ENCODE measurements around the gene SULF2. TPM values are rescaled to one million over a fixed set of nuclear protein-coding genes. Genes with fewer than 3 reads are reported as not detected.

SULF2 gene
- total RNA-seq, 1 experiment from 2014 or later, result 495 TPM

GRCh38 chr20:47740862-47741184, 44.5 kb downstream of the SULF2 start:
- Histone ChIP-seq H3K4me1 (replicated peaks; ENCODE audit: insufficient read depth) (no peaks in the 10 kb centered on the region), H3K79me2 (ENCODE audit: low read depth) (peaks cover 97% of the 10 kb centered on the region), H3K9me3 (ENCODE audit: insufficient read depth, low read depth) (no peaks in the 10 kb centered on the region), H3K36me3 (ENCODE audit: low read depth) (peaks cover 46% of the 10 kb centered on the region), H3K27me3 (ENCODE audit: insufficient read depth, low read depth) (no peaks in the 10 kb centered on the region), H3K4me2 (no peak overlapping the region), H3F3A (ENCODE audit: insufficient read depth, low read depth) (peaks cover 80% of the 10 kb centered on the region), H2AFZ (no peak overlapping the region), H3K27ac (no peak overlapping the region), H4K20me1 (ENCODE audit: insufficient read depth) (peaks cover 96% of the 10 kb centered on the region), H3K4me3 (no peak overlapping the region), H3K9me2 (ENCODE audit: insufficient read depth) (no peaks in the 10 kb centered on the region)
- CTCF ChIA-PET, result no interaction called here
- no TSS peak for BruUV-seq (replicated peaks)
- TF ChIP-seq CTCF (conservative IDR thresholded peaks at IDR 0.05) (no peak), EZH2 (IDR thresholded peaks at IDR 0.05; ENCODE audit: low read depth) (no peak)
- no peak for DNase-seq
- POLR2A ChIA-PET (ENCODE audit: unreplicated experiment), result no interaction called here
- intact Hi-C loops (cut with micrococcal nuclease; ENCODE audit: unreplicated experiment), result no loop called here

- intact Hi-C loops (cut with micrococcal nuclease; ENCODE audit: unreplicated experiment), result no loop called here
- CTCF ChIA-PET, result no interaction called here
These were observed 45.0 kb downstream of the SULF2 start for GRCh38 chr20:47740121-47740861.

GRCh38 chr20:47737923-47738322, 47.4 kb downstream of the SULF2 start:
- Histone ChIP-seq H2AFZ (no peak overlapping the region), H3K9me3 (ENCODE audit: insufficient read depth, low read depth) (no peaks in the 10 kb centered on the region), H3F3A (ENCODE audit: insufficient read depth, low read depth) (peaks cover 92% of the 10 kb centered on the region), H3K4me1 (replicated peaks; ENCODE audit: insufficient read depth) (no peaks in the 10 kb centered on the region), H4K20me1 (ENCODE audit: insufficient read depth) (peaks cover 99% of the 10 kb centered on the region), H3K79me2 (ENCODE audit: low read depth) (peaks cover 98% of the 10 kb centered on the region), H3K27me3 (ENCODE audit: insufficient read depth, low read depth) (no peaks in the 10 kb centered on the region), H3K9me2 (ENCODE audit: insufficient read depth) (no peaks in the 10 kb centered on the region), H3K4me3 (no peak overlapping the region), H3K4me2 (no peak overlapping the region), H3K36me3 (ENCODE audit: low read depth) (peaks cover 67% of the 10 kb centered on the region), H3K27ac (no peak overlapping the region)
- TF ChIP-seq EZH2 (IDR thresholded peaks at IDR 0.05; ENCODE audit: low read depth), result no peak
- no peak for TF ChIP-seq CTCF (conservative IDR thresholded peaks at IDR 0.05)
- ChIA-PET POLR2A (ENCODE audit: unreplicated experiment) (interaction anchor here (0.7 kb wide), 1 partner anchor 683 kb away, joined by 4 read pairs; no protein-coding TSS in a partner anchor), CTCF (no interaction called here)
- intact Hi-C loops (cut with micrococcal nuclease; ENCODE audit: unreplicated experiment), result no loop called here
- no TSS peak for BruUV-seq (replicated peaks)
- DNase-seq, result no peak

More at GRCh38 chr20:47740121-47740861, 45.0 kb downstream of the SULF2 start:
- Histone ChIP-seq H3K9me3 (ENCODE audit: insufficient read depth, low read depth) (no peaks in the 10 kb centered on the region), H3K79me2 (ENCODE audit: low read depth) (peaks cover 98% of the 10 kb centered on the region), H3K4me2 (no peak overlapping the region), H3K9me2 (ENCODE audit: insufficient read depth) (no peaks in the 10 kb centered on the region), H3K27me3 (ENCODE audit: insufficient read depth, low read depth) (no peaks in the 10 kb centered on the region), H3F3A (ENCODE audit: insufficient read depth, low read depth) (peaks cover 85% of the 10 kb centered on the region), H3K4me1 (replicated peaks; ENCODE audit: insufficient read depth) (no peaks in the 10 kb centered on the region), H3K4me3 (no peak overlapping the region), H2AFZ (no peak overlapping the region), H3K27ac (no peak overlapping the region), H4K20me1 (ENCODE audit: insufficient read depth) (peaks cover 97% of the 10 kb centered on the region), H3K36me3 (ENCODE audit: low read depth) (peaks cover 52% of the 10 kb centered on the region)
- no peak for DNase-seq
- no TSS peak for BruUV-seq (replicated peaks)
- TF ChIP-seq CTCF (conservative IDR thresholded peaks at IDR 0.05) (no peak), EZH2 (IDR thresholded peaks at IDR 0.05; ENCODE audit: low read depth) (no peak)
- POLR2A ChIA-PET (ENCODE audit: unreplicated experiment), result no interaction called here

Data from PC-9 (cell line).